Astrocyte (in vitro differentiated cells and primary cell): ENCODE results near the gene OPN5. TPM values are rescaled to one million over a fixed set of nuclear protein-coding genes. Genes with fewer than 3 reads are reported as not detected.

ENCODE experiments used
- DNase-seq: peaks from one replicate; pipeline ENCODE4 v3.0.0-alpha.2; 2010; ENCODE audit warnings: low read depth
- FAIRE-seq: peaks from 2 replicates; lab custom pipeline; 2011; peaks lifted over from hg19 to GRCh38; lab: Jason Lieb, UNC
- H2AFZ ChIP-seq: 2 replicates; pipeline ENCODE4 v1.6.0; 2012; ENCODE audit warnings: low read depth, low read length, inconsistent platforms
- H3K27ac ChIP-seq: 2 replicates; pipeline ENCODE4 v1.5.1; 2011; ENCODE audit warnings: low read depth, low read length, inconsistent platforms
- H3K27me3 ChIP-seq: 2 replicates; pipeline ENCODE4 v1.6.0; 2011; ENCODE audit warnings: low read length, inconsistent platforms; ENCODE audit not compliant: insufficient read depth
- H3K36me3 ChIP-seq: 2 replicates; pipeline ENCODE4 v1.5.1; 2011; ENCODE audit warnings: low read length, inconsistent platforms; ENCODE audit not compliant: insufficient read depth
- H3K4me1 ChIP-seq: 2 replicates; pipeline ENCODE4 v1.5.1; 2011; ENCODE audit warnings: low read length, inconsistent platforms; ENCODE audit not compliant: insufficient read depth
- H3K4me2 ChIP-seq: 2 replicates; pipeline ENCODE4 v1.6.0; 2012; ENCODE audit warnings: low read length, inconsistent platforms
- H3K4me3 ChIP-seq: 2 replicates; pipeline ENCODE4 v1.5.1; 2011; ENCODE audit warnings: low read depth, mild to moderate bottlenecking, low read length, inconsistent platforms; ENCODE audit not compliant: insufficient read depth
- H3K79me2 ChIP-seq: 2 replicates; pipeline ENCODE4 v1.6.0; 2012; ENCODE audit warnings: mild to moderate bottlenecking, low read length, inconsistent platforms; ENCODE audit not compliant: insufficient read depth
- H3K9ac ChIP-seq: 2 replicates; pipeline ENCODE4 v1.6.0; 2012; ENCODE audit warnings: mild to moderate bottlenecking, low read length, inconsistent platforms
- H3K9me3 ChIP-seq: 2 replicates; pipeline ENCODE4 v1.5.1; 2012; ENCODE audit warnings: low read depth, mild to moderate bottlenecking, low read length, inconsistent platforms; ENCODE audit not compliant: insufficient read depth
- H4K20me1 ChIP-seq: 2 replicates; pipeline ENCODE4 v1.6.0; 2012; ENCODE audit warnings: low read length, inconsistent platforms; ENCODE audit not compliant: insufficient read depth
- H3K27ac Mint-ChIP-seq: one replicate; pipeline ENCODE4 v1.8.0; 2021; ENCODE audit warnings: mild to moderate bottlenecking, mixed read lengths; ENCODE audit not compliant: unreplicated experiment
- H3K27me3 Mint-ChIP-seq: one replicate; pipeline ENCODE4 v1.8.0; 2021; ENCODE audit warnings: low read depth, mixed read lengths; ENCODE audit not compliant: unreplicated experiment
- H3K36me3 Mint-ChIP-seq: one replicate; pipeline ENCODE4 v1.8.0; 2021; ENCODE audit warnings: low read depth, mixed read lengths; ENCODE audit not compliant: unreplicated experiment
- H3K4me1 Mint-ChIP-seq: one replicate; pipeline ENCODE4 v1.8.0; 2021; ENCODE audit warnings: low read depth, mixed read lengths; ENCODE audit not compliant: unreplicated experiment
- H3K4me3 Mint-ChIP-seq: one replicate; pipeline ENCODE4 v1.8.0; 2021; ENCODE audit warnings: mild to moderate bottlenecking, moderate library complexity, mixed read lengths; ENCODE audit not compliant: unreplicated experiment
- H3K9me3 Mint-ChIP-seq: one replicate; pipeline ENCODE4 v1.8.0; 2021; ENCODE audit warnings: mild to moderate bottlenecking, mixed read lengths; ENCODE audit not compliant: unreplicated experiment
- EZH2 ChIP-seq: IDR thresholded peaks from 2 replicates; pipeline ENCODE4 v1.6.1; 2012; ENCODE audit warnings: mild to moderate bottlenecking, low read length, inconsistent platforms; ENCODE audit not compliant: insufficient read depth
- total RNA-seq: library from RNA; stranded (reverse); gene quantifications from 2 replicates; pipeline ENCODE4 v1.2.1, GENCODE V29; 2021
- TF ChIP-seq, protein P1 (sequence below): IDR thresholded peaks from 2 replicates; pipeline ENCODE4 v1.5.1; 2011; ENCODE audit warnings: low read depth, mild to moderate bottlenecking, inconsistent platforms, low read length, moderate library complexity; ENCODE audit not compliant: insufficient read depth

OPN5 gene
- total RNA-seq, 1 donor from 2014 or later: not detected

GRCh38 chr6:47769982-47770381 lies 11.8 kb upstream of the OPN5 start:
- no peaks in the 10 kb centered on the region for H3K27me3 ChIP-seq
- TF ChIP-seq, protein P1, sequence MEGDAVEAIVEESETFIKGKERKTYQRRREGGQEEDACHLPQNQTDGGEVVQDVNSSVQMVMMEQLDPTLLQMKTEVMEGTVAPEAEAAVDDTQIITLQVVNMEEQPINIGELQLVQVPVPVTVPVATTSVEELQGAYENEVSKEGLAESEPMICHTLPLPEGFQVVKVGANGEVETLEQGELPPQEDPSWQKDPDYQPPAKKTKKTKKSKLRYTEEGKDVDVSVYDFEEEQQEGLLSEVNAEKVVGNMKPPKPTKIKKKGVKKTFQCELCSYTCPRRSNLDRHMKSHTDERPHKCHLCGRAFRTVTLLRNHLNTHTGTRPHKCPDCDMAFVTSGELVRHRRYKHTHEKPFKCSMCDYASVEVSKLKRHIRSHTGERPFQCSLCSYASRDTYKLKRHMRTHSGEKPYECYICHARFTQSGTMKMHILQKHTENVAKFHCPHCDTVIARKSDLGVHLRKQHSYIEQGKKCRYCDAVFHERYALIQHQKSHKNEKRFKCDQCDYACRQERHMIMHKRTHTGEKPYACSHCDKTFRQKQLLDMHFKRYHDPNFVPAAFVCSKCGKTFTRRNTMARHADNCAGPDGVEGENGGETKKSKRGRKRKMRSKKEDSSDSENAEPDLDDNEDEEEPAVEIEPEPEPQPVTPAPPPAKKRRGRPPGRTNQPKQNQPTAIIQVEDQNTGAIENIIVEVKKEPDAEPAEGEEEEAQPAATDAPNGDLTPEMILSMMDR: no peak
- TF ChIP-seq EZH2: no peak
- no peak overlapping the region for H3K4me3 Mint-ChIP-seq
- FAIRE-seq: no peak
- no peak overlapping the region for H2AFZ ChIP-seq
- H3K27ac ChIP-seq: no peak overlapping the region
- DNase-seq: no peak
- no peak overlapping the region for H3K27ac Mint-ChIP-seq
- H3K9me3 Mint-ChIP-seq: no peaks in the 10 kb centered on the region
- no peaks in the 10 kb centered on the region for H4K20me1 ChIP-seq
- H3K4me2 ChIP-seq: no peak overlapping the region
- H3K4me1 ChIP-seq: no peaks in the 10 kb centered on the region
- no peaks in the 10 kb centered on the region for H3K36me3 ChIP-seq
- peaks cover 2% of the 10 kb centered on the region for H3K27me3 Mint-ChIP-seq
- H3K4me1 Mint-ChIP-seq: no peaks in the 10 kb centered on the region
- H3K9ac ChIP-seq: no peak overlapping the region
- H3K9me3 ChIP-seq: no peaks in the 10 kb centered on the region
- H3K36me3 Mint-ChIP-seq: no peaks in the 10 kb centered on the region
- no peak overlapping the region for H3K4me3 ChIP-seq
- H3K79me2 ChIP-seq: no peaks in the 10 kb centered on the region

DNA sequence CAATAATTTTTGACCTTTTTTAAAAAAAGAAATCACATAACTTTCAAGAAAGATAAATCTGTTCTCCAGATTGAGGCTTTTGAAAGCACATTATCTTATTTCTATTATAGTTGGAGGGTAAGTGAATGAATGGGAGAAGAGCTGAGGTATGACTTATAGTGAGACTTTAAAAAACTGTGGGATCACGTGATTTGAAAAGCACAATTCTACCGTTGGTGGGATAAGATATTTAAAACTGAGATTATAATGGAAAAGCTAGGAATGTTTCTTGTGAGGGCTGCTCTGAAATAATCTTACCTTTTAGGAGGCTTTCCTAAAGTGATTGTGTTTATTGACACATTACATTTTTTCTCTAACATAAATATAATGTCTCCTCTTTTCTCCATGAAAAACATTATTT lies 9.5 kb upstream of the OPN5 start:
- Histone ChIP-seq H3K9me3 (no peaks in the 10 kb centered on the region), H3K4me1 (no peaks in the 10 kb centered on the region), H2AFZ (no peak overlapping the region), H3K27me3 (no peaks in the 10 kb centered on the region), H3K4me3 (no peak overlapping the region), H4K20me1 (no peaks in the 10 kb centered on the region), H3K4me2 (no peak overlapping the region), H3K79me2 (no peaks in the 10 kb centered on the region), H3K9ac (no peak overlapping the region), H3K27ac (no peak overlapping the region), H3K36me3 (no peaks in the 10 kb centered on the region)
- DNase-seq (no peak), FAIRE-seq (no peak)
- Mint-ChIP-seq H3K9me3 (no peaks in the 10 kb centered on the region), H3K4me3 (no peak overlapping the region), H3K36me3 (no peaks in the 10 kb centered on the region), H3K4me1 (no peaks in the 10 kb centered on the region), H3K27ac (no peak overlapping the region), H3K27me3 (peaks cover 2% of the 10 kb centered on the region)
- no peak for TF ChIP-seq EZH2
- TF ChIP-seq, protein P1: no peak

- no peaks in the 10 kb centered on the region for H3K4me1 Mint-ChIP-seq
These were observed 8.8 kb upstream of the OPN5 start for GRCh38 chr6:47773005-47773404.

More at GRCh38 chr6:47773005-47773404, 8.8 kb upstream of the OPN5 start:
- no peak for TF ChIP-seq EZH2
- TF ChIP-seq, protein P1: no peak
- Mint-ChIP-seq H3K27ac (no peak overlapping the region), H3K27me3 (peaks cover 2% of the 10 kb centered on the region), H3K9me3 (no peaks in the 10 kb centered on the region), H3K4me3 (no peak overlapping the region), H3K36me3 (no peaks in the 10 kb centered on the region)
- Histone ChIP-seq H3K4me1 (no peaks in the 10 kb centered on the region), H3K27ac (no peak overlapping the region), H3K9ac (no peak overlapping the region), H3K27me3 (no peaks in the 10 kb centered on the region), H4K20me1 (no peaks in the 10 kb centered on the region), H2AFZ (no peak overlapping the region), H3K79me2 (no peaks in the 10 kb centered on the region), H3K4me2 (no peak overlapping the region), H3K4me3 (no peak overlapping the region), H3K36me3 (no peaks in the 10 kb centered on the region), H3K9me3 (no peaks in the 10 kb centered on the region)
- no peak for DNase-seq
- no peak for FAIRE-seq
